HG03196 (cell line): ENCODE results near the gene FAM53B.
"Not testable (repeated sequence)": the region's sequence is repeated elsewhere in the genome, so short reads cannot be mapped to it uniquely, and the experiment has no call there.

Experiments
- ATAC-seq: cut with Tn5 transposase; IDR thresholded peaks from one replicate; pipeline ENCODE4 v1.9.1; 2021; ENCODE audit not compliant: unreplicated experiment

FAM53B gene

DNA sequence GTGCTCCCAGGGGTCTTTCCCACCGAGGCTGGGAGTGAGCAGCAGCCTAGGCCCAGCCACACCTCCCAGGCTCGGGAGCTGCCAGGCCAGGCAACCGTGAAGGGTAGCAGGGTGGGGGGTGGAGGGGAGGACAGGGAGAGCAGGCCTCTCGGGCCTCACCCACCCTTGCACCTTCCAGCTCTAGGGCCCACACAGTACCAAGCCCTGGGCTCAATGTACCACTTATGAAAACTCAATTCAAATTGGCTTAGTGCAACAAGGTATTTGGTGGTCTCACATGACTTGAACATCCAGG is 127.4 kb downstream of the FAM53B start:
- ATAC-seq: no peak

DNA sequence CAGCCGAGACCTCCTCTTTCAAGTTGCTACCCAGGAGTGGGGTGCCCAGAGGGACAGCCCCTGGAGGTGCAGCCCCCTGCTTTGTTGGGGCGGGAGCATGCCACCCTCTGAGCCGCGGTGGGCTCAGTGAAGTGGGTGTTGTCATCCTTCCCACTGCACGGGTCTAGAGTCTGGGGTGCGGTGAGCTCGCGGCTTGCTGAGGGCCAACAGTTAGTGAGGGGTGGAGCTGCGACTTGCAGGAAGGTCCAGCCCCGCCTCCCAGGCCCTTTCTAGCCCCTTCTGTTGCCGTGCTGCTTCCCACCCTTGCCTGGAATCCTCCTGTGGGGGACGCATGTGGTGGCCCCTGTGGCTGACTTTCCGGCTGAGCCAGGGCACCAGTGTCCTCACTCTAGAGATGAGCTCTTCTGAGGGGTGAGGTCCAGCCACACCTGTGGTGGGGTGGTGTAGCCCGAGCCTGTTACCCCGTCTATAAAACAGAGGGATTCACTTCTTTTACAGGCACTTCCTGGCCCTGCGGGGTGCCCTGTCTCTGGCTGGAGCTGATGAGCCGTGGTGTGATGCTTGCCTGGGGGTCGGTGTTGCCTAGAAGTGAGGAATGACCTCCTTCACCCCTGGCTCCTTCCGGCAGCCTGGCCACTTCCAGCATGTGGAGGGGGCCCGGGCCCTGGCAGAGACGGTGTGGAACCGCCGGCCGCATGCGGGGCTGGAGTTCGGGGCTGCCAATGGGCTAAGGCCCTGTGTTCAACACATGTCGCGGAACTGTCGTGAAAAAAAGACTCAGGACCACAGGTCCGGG is 127.9 kb downstream of the FAM53B start:
- ATAC-seq: no peak

DNA sequence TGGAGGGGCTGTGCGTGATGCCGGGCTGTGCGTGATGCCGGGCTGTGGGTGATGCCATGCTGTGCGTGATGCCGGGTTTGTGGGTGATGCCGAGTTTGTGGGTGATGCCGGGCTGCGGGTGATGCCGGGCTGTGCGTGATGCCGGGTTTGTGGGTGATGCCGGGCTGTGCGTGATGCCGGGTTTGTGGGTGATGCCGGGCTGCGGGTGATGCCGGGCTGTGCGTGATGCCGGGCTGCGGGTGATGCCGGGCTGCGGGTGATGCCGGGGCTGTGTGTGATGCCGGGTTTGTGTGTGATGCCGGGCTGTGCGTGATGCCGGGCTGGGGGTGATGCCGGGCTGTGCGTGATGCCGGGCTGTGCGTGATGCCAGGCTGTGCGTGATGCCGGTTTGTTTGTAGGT is 128.9 kb downstream of the FAM53B start:
- ATAC-seq: no peak

DNA sequence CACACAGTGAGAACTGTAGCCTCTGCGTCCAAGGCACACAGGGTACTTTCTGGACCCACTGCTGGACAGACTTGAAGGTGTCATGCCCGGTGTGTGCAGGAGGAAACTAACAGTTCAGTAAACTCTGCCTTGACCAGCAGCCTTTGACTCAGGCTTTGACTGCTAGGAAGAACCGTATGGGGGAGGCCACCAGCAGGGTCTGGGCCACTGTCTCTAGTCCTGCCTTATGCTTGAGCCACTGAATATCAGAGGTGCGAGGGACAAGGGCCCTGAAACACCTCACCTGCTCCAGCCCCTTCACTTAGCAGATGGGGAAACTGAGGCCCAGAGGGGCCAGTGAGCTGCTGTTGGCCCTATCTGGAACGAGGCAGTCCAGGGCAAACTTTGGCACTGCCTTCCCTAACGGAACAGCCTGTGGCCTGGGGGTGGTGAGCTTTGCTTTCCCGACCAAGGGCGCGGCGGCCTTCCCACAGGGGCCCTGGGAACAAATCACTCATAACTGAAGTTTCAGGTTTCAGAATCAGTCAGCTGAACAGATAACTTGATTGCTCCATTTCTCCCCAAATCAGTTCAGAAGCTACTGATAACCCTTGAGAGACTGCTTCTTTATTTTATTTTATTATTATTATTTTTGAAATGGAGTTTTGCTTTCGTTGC is 130.0 kb downstream of the FAM53B start:
- peak; percentile 58 for ATAC-seq

DNA sequence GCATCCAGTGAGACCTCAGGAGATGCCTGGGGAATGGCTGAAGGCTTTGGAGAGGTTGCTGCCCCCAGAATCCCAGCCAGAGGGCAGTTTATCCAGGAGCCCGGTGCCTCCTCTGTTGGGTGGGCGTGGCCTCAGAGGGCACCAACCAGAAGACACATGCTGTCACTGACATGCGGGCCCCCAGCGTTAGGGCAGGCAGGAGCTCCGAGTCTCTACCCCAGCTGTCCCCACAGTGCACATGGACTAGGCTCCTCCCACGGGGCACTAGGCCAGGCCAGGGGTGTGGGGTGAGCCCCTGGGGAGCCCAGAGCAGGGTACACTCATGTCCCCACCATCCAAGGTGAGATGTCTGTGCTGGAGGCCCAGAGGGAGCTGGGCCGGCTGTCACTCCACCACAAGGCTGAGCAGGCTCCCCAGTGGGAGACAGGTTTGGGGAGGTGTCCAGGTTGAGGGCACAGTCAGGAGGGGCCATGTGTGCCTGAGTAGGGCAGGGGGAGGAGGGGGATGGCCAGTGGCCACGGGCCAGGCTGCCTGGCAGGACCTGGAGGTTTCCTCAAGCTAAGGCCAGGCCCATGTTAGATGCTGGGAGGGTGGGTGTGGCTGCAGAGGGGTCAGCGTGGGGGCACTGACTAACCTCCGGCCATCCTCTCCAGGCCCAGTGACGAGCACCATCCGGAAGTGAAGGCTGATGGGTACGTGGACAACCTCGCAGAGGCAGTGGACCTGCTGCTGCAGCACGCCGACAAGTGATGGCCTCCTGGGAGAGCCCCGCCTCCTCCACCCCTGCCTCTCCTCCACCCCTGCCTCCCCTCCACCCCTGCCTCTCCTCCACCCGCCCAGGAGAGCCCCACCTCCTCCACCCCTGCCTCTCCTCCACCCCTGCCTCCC is 131.3 kb downstream of the FAM53B start:
- no peak for ATAC-seq

DNA sequence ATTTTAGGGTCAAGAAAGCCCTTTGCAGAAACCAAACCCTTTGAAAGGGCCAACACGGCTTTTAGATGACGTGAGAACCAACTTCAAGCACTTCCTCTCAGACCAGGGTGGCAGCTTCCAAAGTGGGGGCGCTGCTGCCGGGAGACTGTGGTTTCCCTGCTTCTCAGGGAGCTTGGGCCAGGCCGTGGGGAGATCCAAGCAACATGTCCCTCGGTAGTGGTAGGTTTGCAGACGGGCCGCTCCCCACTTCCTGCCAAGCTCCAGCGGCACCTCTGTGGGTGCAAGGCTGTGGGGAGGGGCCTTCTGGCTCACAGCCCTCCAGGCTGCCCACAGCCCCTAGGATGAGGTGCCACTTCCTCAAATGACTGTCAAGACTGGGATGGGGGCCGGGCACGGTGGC is 132.4 kb downstream of the FAM53B start:
- no peak for ATAC-seq

DNA sequence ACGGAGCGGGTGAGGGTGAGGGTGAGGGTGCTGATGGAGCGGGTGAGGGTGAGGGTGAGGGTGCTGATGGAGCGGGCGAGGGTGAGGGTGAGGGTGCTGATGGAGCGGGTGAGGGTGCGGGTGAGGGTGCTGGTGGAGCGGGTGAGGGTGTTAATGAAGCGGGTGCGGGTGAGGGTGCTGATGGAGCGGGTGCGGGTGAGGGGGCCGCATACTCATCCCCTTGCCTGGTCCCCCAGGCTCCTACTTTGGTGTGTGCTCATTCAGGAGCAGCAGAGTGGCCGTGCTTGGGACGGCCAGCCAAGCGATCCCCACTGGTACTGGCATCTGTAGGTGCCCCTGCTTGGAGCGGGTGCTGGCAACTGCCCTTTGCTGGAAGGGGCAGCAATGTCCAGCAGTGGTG is 133.3 kb downstream of the FAM53B start:
- not testable (repeated sequence) for ATAC-seq

DNA sequence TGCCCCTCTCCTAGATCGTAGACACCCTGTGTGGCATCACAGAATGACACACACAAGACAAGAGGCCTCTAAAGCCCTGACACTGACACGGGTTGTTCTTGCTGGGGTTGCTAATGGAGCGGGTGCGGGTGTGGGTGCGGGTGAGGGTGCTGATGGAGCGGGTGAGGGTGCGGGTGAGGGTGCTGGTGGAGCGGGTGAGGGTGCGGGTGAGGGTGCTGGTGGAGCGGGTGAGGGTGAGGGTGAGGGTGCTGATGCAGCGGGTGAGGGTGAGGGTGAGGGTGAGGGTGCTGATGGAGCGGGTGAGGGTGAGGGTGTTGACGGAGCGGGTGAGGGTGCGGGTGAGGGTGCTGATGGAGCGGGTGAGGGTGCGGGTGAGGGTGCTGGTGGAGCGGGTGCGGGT is 134.0 kb downstream of the FAM53B start:
- ATAC-seq: not testable (repeated sequence)

DNA sequence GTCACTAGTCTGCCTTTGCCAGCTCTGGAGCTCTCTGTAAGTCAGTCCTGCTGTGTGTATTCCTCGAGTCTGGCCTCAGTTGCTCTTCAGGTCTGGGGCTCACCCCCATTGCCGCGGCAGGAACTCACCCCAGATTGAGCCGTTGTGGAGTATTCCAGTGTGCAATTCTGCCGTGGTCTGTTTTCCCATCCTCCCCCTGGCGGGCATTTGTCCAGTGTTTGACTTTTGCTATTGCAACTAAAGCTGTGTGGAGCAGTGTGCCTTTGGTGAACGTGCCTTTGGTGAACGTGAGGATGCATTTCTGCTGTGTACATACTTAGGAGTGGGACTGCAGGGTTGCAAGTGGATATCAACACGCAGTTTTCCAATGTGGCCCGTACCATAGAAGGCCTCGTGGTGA is 134.5 kb downstream of the FAM53B start:
- no peak for ATAC-seq

DNA sequence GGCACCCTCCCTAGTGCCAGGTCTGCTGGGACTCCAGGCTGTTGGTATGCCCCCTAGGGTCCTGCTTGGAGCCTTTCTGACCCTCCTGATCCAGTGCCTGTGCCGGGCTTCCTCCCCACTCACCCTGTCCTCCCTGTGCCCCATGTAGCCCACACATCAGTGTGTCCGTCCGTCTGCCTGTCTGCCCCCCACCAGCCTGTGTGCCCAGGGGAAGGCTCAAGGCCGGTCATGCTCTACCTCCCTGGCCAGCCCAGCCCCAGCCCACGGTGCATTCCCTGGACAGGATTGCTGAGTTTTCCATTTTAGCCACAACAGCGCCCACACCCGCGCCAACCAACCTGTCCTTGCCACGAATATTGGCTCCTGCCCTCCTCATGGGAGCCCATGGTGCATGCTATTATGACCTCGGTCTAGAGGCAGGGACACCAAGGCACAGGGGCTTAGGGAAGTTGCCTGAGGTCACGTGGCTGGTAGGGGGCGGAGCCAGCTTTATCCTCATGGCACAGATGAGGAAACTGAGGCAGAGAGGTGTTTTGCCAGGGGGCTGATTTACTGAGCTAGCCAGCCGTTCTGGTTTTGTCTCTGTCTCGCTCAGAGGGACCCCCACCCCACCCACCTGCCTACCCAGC is 136.0 kb downstream of the FAM53B start:
- no peak for ATAC-seq

DNA sequence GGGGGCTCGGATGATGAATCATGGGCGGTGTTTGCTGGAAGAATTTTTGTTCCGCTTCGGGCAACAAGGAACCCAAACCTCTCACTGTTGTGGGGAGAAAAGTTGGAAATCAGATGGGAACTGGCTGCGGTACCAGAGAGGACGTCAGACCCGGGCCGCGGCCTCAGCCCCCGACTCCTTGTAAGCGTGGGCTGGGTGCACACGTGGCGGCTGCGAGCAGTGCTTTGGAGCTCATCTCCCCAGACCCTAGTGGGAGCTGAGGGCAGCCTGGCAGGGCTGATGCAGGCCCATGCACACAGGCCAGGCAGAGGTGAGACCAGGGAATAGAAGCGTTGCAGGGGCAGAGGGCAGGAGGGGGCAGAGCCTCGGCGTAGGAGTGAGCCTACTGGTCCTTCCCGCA is 136.5 kb downstream of the FAM53B start:
- ATAC-seq: no peak

DNA sequence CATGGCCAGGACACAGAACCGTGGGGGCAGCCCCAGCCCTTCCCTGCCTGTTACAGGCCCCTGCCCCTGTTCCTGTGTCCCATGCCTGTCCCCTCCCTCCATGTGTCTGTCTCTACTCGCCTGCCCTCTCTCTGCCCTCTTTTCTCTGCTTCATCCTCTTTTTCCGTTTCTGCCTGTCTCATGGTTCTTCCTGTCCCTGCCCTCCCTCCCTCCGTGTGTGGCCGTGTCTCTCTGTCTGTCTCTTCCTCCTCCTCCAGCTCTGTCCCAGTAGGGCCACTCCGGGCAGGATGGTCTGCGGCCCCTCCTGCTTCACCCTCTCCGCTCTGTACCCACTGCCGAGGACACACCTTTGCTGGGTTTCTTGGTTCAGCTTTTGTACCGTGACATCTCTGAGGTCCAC is 137.4 kb downstream of the FAM53B start:
- no peak for ATAC-seq

DNA sequence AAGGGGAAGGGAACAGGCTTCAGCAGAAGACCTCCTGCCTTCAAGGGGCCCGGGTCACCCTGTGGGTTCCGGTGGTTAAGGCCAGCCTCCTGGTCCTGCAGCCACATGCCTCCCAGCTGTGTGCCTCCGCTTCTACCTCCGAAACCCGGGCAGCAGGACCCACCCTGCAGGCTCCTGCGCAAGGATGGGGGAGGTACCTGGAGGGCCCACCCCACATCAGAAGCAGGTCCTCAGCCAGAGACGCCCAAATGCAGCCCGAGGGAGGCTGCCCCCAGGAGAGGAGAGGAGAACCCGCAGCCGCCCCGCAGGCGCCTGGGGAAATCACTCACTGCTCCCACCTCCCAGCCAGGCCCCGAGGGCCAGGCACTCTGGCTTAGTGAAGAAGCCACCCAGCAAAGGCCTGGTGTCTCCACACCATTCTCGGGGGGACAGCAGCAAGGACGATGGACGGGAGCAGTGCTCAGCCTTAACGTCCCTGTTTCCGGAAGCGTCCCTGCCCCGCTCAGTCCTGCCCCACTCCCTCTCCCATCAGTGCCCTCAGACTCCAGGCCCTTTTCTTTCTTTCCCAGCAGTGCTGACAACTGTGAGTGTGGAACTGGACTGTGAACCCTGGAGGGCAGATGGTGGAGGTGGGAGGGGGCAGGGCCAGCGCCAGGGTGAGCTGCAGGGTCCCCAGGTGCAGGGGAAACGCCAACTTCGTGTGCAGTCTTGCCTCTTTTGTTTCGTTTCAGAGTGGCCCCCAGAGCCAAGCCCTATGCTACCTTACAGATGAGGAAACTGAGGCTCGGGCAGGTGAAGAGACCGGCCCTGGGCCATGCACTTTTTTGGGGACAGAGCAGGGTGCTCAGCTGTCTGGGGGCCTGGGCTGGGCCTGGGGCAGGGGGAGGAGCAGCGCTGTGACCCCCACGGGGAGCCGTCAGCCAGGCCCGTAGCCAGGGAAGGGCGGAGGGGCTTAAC is 138.0 kb downstream of the FAM53B start:
- ATAC-seq: no peak

DNA sequence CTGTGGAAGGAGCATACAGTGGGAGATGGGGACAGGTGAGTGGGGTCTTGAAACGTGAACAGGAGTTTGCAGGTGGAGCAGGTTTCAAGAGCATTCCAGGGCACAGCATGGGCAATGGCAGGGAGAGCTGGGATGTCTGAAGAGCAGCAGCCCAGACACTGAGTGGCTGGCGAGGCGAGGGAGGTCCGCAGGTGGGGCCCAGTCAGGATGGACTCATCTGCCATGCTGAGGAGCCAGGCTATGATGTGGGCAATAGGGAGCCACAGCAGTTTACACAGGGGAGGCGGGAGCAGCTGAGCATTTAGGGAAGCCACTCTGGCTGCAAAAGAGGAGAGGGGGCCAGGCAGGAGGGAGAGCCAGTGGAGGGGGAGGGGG is 138.7 kb downstream of the FAM53B start:
- no peak for ATAC-seq

DNA sequence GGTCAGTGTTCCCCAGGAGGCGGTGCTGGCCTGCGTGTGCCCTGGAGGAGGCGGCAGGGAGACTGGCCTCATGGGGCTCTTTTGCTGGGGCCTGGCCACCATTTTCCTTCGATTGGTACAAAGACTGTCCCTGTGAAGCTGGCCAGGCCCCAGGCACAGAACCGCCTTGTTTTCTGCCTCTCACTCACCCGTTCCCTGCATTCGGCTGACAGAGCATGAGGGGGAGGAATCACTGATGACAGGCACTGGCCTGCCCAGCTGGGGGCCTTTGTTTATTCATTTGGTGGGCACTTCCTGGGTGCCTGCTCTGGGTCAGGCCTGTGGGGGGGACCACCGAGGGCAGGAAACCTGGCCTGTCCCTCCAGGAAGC is 139.2 kb downstream of the FAM53B start:
- no peak for ATAC-seq

DNA sequence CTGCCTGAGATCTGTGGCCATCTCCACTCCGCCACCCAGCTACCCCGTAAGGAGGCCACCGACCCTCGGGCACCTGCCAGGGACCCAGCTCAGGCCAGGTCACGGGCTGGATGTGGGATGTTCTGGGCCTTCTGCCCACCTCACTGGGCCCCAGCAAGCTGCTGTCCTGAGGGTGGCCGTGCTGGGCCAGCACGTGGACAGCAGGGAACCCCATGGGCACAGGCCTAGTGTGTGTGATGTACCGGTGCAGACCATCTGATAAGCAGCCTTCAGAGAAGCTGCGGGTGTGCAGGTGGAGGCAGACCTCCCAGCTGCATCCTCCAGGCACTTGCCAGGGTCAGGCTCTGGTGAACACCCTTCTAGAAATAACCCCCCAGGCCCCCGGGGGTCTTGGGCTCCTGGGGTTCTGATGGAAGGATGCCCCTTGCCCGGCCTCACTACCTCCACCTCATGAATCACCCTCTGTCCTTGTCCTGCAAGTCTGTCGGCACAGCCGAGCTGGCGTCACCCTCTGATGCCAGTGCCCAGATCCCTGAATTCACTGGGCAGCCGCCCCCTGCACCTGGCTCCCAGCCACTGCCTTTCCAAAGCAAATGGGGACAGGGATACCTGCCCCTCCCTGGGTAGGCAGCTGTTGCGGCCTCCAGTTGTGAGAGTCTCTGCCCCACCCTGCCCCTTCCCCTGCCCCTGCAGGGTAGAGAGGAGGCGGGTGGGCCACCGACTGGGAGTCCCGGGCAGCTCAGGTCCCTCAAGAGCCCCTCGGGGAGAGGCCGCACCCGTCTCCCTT is 139.8 kb downstream of the FAM53B start:
- ATAC-seq: no peak

DNA sequence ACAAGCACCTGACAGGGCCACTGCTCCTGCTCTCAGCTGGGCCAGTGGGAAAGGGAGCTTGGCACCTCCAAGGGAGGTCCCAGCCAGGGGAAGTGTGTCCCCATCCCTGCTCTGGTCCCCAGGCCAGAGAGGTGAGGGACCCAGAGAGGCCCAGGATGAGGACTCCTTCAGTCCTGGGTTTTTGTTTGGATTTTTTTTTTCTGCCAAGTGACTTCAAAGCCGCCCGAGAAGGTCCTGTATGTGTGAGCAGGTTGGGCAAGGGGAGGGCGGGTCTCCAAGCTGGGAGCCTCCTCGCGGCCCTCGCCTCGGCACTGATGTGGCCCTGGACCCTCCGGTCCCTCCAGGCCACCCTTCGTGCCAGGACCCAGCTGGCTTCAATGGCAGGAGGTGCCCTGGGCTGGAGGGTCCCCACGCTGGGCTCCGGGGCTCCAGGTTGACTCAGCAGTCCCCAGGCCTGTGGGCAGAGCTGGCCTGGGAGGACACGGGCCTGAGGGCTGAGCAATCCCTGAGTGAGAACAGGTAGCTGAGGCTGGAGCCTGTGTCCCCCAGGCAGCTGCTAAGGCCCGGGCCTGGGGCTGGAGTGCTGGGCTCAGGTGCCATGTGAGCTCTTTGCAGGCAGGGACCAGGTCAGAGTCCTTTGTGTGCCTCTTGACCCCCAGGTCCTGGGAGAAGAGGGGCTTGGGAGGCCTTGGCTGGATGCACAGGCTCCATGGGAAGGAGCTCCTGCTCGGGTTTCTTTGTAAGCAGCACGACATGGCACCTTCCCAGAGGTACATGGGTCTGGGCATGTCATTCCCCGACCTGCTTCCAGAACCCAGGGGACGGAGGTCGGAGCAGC is 140.6 kb downstream of the FAM53B start:
- ATAC-seq: no peak

DNA sequence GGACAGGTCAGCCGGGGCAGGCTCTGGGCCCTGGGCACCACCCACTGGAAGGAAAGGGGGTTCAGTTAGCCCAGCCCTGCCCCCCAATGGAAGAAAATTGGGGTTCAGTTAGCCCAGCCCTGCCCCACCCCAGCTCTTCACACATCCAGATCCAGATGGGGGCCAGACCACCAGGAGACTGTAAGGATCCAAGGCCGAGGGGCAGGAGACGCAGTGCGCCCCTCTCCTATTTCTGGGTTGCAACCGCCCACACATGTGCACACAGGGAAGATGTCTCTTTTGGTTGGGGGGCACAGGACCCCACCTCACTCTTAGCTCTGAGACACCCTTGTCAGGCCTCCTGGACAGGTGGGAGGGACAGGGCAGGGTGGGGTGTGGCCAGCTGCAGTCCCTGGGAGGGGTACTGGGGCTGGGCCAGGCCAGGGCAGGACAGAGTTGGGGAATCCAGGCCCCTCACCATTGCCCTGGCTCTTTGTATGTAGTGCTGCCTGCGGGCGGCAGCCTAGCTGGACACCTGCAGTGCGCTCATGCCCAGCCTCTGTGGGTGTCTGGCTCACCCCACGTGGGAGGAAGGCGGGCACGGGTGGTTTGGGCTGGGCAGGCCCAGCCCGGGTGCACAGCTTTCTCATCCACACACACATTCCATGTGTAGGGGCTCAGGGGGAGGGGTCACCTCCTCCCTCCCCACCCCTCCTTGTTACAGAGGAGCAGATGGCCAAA is 141.4 kb downstream of the FAM53B start:
- no peak for ATAC-seq
